Putamen (tissue), 1 donor: ENCODE measurements around the gene THSD7B.
"Not testable (repeated sequence)": the region's sequence is repeated elsewhere in the genome, so short reads cannot be mapped to it uniquely, and the experiment has no call there.

Experiments used
- DNase-seq: peaks from one replicate; pipeline ENCODE4 v3.0.0-alpha.2; 2016; ENCODE audit warnings: low spot score

THSD7B gene

GRCh38 chr2:136765256-136766072 lies at the start of gene THSD7B:
THSD7B (plus strand) TSS chr2:136765545; CDS start chr2:136882179, 116,634 bp downstream.
- no peak for DNase-seq

DNA sequence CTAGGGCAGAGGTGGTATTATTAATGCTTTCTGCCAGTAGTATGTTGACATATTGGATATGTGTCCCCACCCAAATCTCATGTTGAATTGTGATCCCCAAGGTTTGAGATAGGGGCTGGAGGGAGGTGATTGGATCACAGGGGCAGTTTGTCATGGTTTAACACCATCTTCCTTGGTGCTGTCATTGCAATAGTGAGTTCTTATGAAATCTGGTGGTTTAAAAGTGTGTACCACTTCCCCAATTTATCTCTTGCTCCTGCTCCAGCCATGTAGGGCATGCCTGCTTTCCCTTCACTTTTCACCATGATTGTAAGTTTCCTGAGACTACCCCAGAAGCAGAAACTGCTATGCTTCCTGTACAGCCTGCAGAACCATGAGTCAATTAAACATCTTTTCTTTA lies 47.1 kb upstream of the THSD7B start:
- DNase-seq: no peak

DNA sequence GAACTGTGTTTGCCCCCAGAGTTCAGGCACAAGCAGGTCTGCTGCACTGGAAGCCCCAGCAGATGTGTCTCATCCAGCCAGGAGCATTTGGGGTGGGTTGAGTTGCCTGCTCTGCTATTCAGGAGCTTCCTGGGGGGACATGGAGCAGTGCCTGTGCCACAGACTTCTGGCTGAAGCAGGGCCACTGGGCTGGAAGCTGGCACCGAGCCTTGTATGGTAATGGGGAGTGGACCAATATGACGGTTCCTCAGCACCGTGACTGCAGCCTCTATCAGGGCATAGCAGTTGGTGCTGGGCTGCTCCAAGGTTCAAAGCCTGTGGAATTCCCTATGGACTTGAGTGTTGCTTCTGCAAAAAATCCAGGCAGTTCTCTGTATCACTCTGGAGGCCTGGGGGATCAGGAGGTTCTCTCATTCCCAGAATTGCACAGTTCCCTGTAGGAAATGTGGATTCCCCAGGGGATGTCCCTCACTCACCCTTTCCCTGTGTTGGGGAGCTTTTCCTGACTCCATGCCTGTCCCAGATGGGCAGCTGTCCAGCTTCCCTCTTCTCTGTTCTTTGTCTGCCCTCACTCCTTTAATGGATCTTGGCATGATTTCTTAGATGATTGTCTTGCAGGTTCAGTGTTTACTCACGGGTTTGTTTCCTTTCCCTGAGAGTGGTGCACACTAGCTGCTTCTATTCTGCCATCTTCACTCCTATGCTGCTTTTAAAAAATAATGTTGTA lies 37.2 kb upstream of the THSD7B start:
- no peak for DNase-seq

DNA sequence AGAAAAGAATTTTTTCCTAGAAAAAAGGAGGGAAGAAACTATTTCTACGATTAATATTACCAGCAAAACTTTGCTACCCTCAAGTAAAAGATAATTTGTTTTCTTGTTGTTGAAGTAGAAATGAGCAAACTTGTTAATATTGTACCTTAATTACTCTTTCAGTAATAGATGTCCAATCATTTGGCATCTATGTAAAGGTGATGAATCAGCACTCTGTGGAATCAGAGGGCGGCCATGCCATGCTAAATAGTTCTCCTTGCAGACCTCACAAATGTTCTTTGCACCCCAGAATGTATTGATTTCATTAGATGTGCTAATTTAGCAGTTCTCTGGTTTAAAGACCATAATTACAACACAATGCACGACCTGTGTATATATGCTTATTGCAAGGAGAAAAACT lies 29.1 kb upstream of the THSD7B start:
- DNase-seq: no peak

- DNase-seq: no peak
Measured at GRCh38 chr2:136738044-136738443, 27.3 kb upstream of the THSD7B start.

DNA sequence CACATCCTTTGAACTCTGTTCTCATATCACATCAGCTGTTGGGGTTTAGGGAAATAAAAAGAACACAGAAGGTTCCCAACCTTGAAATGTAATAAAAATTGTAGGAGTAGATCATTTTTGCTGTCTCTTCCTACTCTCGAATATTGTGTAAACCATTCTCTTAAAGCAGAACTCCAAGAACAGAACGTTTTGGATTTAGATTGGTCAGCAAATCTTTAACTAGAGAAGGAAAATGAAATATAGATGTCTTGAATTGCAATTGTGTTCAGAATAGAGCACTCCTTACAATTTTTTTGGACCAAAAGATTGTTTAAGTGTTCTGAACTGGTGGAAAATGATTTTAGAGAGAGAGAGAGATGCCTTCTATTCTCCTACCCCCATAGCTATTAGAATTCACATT lies 23.9 kb upstream of the THSD7B start:
- no peak for DNase-seq

DNA sequence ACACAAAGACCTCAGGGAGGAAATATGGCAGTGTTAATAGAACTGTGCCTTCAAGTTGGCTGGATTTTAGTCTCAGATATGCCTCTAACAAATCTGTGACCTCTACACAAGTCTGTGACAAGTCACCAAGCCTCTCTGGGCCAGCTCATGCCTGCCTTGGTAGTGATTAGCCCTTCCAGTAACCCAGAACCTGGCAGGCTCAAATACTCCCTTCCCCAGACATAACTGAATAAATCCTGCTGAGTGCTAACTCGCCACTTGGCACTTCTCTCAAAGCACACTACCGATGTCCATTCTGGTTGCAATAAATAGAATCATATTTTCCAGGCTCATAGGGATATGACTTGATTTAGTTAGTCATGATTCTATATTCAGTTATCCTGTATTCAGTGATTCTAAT lies 15.3 kb upstream of the THSD7B start:
- no peak for DNase-seq

DNA sequence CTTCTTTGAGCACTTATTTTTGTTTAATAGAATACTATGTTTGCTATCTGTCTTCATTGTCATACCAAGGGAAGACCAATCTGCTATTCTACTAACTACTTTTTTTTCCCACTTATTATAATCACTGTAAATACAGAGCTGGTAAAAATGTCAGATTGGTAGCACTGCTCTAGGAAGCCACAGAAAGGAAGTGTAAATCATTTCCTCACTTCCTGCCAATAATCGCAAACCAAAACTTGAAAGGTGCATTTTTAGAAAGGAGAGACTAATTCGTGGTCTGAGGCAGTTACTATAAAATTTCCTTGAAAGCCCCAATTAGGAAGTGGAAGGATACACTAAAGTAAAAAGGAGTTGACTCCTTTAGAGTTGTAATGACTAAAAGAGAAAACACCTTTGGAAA lies 13.9 kb upstream of the THSD7B start:
- no peak for DNase-seq

GRCh38 chr2:136758504-136758903 lies 6.8 kb upstream of the THSD7B start:
- DNase-seq: not testable (repeated sequence)

GRCh38 chr2:136764452-136765255 lies 691 bp upstream of the THSD7B start:
- no peak for DNase-seq

DNA sequence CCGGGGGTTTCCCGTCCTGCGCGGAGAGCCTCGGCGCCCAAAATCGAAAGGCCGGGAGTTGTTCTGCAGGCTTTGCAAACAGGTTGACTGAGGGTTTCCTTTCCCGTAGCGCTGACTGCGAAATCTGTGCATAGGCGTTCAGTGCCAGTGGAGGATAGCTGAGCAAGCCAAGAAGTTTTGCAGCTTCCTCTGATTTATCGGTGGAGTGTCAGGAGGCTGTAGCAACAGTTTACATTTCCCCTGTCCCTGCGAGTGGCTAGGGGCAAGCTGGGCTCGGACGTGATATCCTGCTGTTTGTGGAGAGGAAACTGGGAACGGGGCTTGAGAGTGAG lies 694 bp downstream of the THSD7B start:
- no peak for DNase-seq

DNA sequence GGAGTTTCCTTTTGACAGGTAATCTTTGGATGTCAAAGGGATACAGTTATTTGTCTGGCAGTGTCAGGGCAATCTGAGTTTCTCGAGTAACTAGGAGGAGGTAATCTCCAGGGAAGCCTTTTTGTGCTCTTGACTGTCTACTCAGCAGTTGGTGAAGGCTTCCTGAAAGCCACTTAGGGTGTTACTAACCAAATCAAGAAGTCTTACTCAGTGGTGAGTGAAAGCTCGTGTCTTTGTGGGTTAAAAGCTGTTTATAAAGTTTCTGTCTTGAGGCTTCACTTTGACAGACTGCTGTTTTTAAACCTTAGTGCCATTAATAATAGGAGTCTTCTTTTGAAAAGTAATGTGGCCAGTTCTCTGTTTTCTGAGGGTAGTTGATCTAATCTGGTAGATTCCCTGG lies 1.7 kb downstream of the THSD7B start:
- DNase-seq: no peak

- DNase-seq: no peak
Measured at GRCh38 chr2:136769871-136770270, 4.5 kb downstream of the THSD7B start.

- DNase-seq: no peak
Measured at GRCh38 chr2:136770384-136770783, 5.0 kb downstream of the THSD7B start.

DNA sequence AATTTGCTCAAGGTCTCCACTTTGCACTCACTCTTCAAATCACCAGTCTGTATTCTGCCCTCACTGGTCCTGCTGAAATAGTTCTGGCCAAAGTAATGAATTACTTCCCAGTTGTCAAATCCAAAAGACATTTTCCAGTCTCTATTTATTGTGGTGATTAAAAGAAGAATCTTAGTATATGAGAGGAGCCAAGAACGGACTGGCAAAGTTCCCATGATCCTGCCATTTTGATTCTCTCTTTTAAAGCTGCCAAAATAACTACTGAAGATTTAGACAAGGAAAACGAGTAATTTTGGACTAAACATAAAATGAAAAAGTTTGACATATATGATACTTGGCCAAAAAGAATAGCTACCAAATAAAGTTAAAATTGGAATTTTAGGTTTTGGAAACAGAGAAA lies 12.0 kb downstream of the THSD7B start:
- no peak for DNase-seq

GRCh38 chr2:136783856-136784255 lies 18.5 kb downstream of the THSD7B start:
- DNase-seq: no peak

- DNase-seq: no peak
Measured at GRCh38 chr2:136785215-136785614, 19.9 kb downstream of the THSD7B start.

- no peak for DNase-seq
Measured at GRCh38 chr2:136787970-136788369, 22.6 kb downstream of the THSD7B start.

- no peak for DNase-seq
Measured at GRCh38 chr2:136796339-136796738, 31.0 kb downstream of the THSD7B start.

GRCh38 chr2:136798766-136799165 lies 33.4 kb downstream of the THSD7B start:
- DNase-seq: no peak

DNA sequence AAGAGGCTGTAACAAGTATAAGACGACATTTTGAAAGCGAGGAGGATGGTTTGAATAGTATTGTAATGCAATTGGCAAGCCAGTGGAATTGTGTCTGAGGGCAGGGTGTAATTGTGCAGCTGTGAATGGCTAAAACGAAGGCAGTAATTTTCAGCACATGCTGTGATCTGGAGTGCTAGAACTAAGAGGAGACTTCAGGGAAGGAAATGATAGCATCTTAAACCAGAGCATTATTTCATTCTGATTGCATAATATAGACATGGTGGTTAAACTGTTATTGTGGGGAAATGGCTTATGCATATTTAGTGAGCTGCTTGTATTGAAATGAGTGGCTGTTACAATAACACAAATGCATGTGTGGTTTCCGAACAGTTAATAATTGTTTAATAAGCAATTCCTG lies 36.3 kb downstream of the THSD7B start:
- DNase-seq: no peak

DNA sequence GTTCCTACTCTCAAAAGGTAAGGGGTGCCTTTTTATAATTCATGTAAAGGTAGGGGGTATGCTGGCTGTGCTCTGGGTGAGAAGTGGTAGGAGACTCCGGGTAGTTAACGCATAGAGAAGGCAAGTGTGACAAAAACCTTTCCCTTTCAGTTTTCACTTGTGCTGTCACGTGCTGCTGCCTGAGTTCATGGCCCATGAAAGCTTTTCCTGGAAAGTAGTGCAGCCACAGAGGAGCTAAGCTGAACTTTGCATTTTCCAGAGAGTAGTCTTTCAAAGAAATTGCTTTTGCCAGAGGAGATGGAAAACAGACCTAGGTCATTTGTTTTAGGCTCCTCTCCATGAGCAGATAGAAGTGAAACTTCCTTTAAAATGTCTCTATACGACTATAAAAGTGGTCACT lies 44.7 kb downstream of the THSD7B start:
- no peak for DNase-seq

DNA sequence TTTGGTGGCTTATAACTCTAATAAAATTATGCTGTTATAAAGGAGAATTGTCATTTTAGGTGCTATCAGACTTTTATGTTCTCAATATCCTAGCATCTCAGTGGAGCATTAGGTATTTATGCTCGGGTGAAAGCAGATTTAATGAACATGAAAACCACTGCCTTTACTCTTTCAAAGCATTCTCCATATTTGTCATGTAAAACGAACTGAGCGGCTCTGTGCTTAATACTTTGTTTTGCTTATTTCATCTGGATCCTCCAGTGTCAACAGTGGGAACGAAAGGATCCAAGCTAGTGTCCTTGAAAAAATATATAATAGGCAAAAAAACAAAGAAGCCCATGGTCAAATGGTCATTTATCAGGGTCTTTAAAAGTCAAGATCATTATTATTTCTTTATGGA lies 53.5 kb downstream of the THSD7B start:
- no peak for DNase-seq
